GM18909 (cell line): ENCODE results near the gene RNF215.

Experiments
- ATAC-seq: cut with Tn5 transposase; IDR thresholded peaks from one replicate; pipeline ENCODE4 v1.9.1; 2021; ENCODE audit warnings: mild to moderate bottlenecking; ENCODE audit not compliant: unreplicated experiment, poor library complexity

RNF215 gene

DNA sequence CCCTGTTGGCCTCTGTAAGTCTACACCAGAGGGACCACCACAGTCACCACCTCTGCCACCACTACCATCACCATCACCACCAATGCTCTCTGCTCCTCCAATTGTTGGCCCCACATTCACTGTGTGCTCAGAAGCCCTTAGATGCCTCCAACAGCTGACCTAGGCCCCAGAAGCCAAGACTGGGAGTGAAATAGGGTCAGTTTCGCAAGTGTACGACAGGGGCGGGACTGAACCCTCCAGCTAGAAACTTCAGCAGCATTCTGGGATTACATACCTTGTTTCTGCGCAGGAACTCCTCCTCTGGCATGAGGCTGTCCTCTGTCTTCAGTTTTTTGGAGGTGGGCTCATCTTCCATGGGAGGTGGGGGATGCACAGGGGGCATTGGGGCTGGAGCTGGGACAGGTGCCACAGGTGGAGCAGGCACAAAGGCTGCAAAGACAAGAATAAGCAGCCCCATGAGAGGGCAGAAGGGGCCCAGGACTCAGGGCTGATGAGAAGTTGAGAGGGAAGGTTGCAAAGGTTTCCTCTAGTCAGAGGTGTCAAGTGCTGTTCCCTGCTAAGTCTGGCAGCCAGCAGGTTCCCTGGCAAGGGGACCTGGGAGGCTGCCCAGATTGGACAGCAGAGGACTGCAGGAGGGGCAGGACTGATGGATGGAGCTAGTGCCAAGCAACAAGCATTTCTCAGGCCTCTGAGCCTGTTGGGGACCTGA is 50.3 kb downstream of the RNF215 start:
- no peak for ATAC-seq

DNA sequence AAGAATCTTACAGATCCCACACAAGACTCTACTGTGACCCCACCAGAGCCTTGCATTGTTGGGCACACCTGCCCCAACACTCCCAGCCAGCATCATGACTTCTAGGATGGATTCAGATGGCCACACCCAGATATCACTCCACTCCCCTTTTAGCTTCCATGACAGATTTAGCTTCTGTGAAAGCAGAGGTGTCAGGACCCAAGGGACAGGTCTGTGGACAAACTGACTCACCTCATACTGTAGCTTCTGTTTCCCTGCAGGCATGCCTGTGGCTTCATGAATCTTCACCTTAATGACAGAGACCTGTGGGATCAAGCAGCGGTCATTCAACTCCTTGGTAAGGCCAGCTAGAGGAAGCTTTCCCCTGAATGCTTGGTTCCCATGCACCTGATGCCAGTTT is 52.0 kb downstream of the RNF215 start:
- ATAC-seq, result no peak

DNA sequence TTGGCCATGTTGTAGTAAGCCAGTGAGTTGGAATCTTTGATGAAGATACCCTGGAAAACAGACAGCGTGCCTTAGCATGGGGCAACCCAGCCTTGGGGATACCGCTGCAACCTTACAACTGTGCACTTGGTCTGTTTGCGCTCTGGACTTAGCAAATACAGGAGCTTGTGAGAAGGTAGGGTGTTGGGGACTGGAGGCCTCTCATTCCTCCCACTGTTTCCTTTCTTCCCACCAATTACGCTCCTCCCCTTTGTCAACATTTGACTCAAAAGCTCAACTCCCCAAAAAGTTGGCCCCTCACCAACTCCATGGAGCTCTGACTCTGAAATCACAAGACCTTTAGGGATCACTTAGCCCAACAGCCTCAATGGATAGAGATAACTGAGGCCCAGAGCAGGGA is 52.6 kb downstream of the RNF215 start:
- no peak for ATAC-seq

DNA sequence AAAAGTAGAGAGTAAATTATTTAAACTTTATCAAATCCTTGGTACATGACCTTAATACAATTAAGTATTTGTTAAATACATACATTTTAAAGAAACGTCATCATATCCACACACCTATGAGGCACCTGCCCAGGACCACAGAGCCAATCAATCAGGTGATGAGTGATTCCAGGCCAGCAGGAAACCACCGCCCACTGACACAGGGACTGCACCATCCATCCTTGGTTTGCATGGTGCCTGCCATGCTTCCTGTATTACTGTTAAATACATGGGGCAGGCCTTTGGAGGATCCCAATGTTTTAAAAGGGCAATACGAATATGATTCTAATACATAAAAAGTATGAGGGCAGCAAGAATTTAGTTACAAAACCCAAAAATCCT is 53.5 kb downstream of the RNF215 start:
- ATAC-seq, result no peak

DNA sequence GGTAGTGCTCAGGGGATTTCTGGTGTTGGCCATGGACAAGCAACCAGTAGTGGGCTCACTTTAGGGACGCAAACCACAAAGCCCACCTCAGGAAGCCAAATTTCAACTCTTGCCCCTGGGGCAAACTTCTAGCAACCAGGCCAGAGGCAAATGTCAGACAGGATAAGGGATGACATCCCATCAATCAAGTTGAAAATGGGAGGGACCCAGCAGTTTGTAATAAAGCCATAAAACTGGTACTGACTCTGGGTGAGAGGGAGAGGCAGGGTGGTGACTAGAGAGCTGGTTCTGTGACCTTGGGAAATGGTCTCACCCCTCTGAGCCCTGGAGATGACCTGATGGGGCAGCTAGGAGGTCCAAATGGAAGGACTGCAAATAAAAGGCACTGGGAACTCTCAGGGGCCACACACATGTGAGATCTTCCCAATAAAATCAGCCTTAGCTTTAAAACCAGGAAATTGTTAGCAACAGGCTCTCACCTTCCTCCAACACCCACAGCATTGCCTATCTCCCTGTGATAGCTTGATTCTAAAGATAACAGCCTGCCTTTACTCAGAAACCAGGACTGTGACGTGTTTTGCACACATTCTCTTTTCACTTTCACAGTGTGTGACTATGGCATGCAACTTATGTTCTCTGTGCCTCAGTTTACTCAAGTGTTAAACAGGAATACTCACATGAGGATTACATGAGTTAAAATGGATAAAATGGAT is 54.1 kb downstream of the RNF215 start:
- ATAC-seq, result no peak

- ATAC-seq, result no peak
Observed at GRCh38 chr22:30332551-30332950, 54.7 kb downstream of the RNF215 start.
